Stimulated activated CD8-positive, alpha-beta memory T cell treated with anti-CD3 and anti-CD28 coated beads, Interleukin-12 subunit alpha, Interleukin-12 subunit beta, amount 100 ng/mL, for 4 hours (primary cell): ENCODE measurements around the gene ZMYND8.
"Not testable (repeated sequence)": the region's sequence is repeated elsewhere in the genome, so short reads cannot be mapped to it uniquely, and the experiment has no call there.

Source experiments
- DNase-seq: peaks from one replicate; pipeline ENCODE4 v3.0.0-alpha.2; 2020; ENCODE audit warnings: low read depth

ZMYND8 gene

GRCh38 chr20:47310729-47311128 is 45.8 kb downstream of the ZMYND8 start:
- no peak for DNase-seq

GRCh38 chr20:47309806-47310426 is 46.6 kb downstream of the ZMYND8 start:
- no peak for DNase-seq

- no peak for DNase-seq
These were observed 47.1 kb downstream of the ZMYND8 start for GRCh38 chr20:47309394-47309793.

DNA sequence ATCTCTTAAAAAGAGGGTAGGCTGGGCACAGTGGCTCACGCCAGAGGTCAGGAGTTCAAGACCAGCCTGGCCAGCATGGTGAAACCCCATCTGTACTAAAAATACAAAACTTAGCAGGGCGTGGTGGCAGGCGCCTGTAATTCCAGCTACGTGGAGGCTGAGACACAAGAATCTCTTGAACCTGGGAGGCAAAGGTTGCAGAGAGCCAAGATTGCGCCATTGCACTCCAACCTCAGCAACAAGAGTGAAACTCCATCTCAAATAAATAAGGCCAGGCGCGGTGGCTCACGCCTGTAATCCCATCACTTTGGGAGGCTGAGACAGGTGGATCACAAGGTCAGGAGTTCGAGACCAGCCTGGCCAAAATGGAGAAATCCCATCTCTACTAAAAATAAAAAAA is 48.9 kb downstream of the ZMYND8 start:
- not testable (repeated sequence) for DNase-seq

DNA sequence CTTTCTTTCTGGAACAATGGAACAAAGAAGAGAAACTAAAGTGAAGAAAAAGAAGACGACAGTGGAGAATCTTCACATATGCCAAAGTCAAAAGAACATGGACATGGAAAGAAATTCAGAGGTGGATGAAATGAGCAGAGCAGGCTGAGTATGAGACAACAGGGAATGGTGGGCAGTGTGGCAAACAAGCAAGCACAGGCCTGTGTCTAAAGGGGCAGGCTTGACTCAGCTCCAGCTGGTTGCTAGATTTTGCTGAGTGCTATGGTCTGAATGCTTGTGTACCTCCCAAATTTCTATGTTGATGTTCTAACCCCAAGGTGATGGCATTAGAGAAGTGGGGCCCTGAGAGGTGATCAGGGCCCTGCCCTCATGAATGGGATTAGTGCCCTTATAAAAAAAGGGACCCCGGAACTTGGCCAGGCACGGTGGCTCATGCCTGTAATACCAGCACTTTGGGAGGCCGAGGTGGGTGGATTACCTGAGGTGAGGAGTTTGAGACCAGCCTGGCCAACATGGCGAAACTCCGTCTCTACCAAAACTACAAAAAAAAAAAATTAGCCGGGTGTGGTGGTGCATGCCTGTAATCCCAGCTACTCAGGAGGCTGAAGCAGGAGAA is 49.6 kb downstream of the ZMYND8 start:
- no peak for DNase-seq

GRCh38 chr20:47306095-47306494 is 50.4 kb downstream of the ZMYND8 start:
- DNase-seq, result no peak

GRCh38 chr20:47305667-47306066 is 50.8 kb downstream of the ZMYND8 start:
- no peak for DNase-seq

DNA sequence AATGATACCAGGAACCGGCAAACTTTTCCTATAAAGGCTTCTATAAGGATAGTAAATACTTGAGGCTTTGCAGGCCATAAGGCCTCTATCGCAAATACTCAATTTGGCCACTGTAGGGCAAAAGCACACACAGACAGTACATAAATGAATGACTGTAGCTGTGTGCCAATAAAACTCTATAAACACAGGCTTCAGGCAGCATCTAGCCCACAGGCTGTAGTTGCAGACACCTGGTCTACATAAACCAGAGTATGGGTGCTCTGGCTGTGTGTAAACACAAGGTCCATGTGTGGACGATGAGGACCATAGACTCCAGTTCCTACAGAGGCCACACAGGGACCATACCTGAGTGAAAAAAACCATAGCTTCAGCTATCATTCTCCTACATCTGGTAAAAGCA is 52.2 kb downstream of the ZMYND8 start:
- DNase-seq, result no peak

DNA sequence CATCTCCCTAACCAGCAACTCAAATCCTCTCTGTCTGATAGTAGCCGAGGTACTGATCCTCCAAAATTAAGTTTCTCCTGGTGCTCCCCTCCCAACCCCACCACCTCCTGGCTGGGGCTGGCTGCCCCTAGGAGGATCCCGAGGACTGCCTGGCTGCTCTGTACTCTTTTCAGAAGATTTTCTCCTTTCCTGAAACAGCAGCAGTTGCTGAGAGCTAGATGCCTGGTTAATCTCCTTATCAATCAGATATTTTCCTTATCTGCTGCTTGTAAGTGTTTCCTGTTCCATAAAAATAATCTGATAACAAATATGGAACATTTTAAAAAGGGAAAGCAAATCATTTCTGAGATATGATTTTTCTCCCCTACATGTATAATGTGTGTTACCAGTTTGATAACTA is 52.8 kb downstream of the ZMYND8 start:
- DNase-seq, result no peak

DNA sequence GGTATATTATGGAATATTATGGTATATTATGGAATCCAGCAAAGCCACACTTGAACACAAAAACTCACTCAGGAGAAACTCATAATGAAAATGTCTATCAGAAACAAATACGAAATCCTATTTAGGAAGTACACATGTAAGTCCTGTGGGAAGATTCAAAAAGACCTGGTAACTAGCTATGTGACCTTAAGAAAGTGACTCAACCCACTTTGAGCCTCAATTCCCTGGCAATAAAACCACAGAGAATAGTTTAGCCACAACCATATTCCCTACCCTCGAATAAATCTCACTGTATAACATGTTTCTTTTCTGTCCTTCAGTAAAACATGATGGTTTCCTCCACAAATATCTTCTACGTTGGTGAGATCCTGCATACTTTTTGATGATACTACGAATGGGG is 56.4 kb downstream of the ZMYND8 start:
- no peak for DNase-seq

DNA sequence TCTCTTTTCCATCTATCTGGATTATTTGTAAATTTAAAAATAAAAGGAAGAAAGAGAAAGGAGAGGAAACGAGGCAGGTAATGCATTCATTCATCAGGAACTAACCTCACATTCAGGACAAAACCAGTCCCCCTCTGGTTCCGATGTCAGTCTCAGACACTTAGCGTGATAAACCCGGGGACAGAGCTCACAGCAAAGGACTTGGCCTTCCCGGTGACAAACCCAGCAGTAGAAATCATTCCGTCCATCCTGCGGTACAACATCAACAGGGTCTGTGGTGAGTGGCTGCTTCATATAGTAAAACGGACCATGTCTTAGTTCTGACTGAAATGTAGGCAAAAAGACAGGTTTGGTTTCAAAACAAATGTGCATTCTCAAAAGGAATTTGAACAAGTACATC is 57.9 kb downstream of the ZMYND8 start:
- no peak for DNase-seq

DNA sequence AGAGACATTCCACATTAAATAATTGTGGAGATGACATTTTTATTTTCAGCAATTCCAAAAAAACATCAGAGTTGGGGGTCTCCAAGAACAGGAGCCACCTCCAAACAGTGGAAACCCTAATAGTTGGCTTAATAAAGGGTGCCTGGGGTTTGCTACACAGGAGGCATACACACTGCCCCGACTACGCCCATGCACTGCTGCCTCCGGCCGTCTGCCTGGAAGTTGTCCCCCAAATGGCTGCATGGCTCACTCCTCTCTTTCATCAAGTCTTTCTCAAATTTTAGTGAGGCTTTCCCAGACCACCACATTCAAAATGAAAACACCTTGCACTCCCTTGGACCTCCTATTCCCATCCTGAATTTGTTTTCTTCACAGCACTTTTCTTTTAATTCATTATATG is 58.8 kb downstream of the ZMYND8 start:
- DNase-seq, result no peak

GRCh38 chr20:47296950-47297349 is 59.5 kb downstream of the ZMYND8 start:
- no peak for DNase-seq

DNA sequence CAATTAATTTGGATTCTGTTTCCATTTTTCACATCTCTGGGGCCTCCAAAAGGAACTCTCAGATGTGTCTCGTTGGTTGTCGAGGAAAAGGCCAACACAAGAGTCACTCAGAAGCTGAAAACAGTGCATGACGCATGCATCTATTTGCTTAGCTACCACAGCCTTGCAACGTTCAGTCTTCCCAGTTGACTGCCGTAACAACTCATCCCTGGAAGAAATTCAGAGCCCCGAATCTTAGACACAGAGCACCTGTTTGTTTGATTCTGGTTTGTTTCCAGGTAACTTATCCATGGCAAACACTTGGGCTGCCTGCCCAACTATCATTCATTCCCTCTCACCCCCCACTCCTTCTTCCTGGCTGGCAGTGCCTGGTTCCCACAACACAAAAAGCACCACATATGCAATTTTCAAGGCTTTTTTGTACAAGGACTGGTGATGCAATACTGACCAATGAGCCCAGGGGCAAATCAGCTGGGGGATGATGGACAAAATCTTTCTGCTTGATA is 60.5 kb downstream of the ZMYND8 start:
- no peak for DNase-seq

- no peak for DNase-seq
These were observed 61.2 kb downstream of the ZMYND8 start for GRCh38 chr20:47295129-47295813.

GRCh38 chr20:47293631-47294030 is 62.9 kb downstream of the ZMYND8 start:
- no peak for DNase-seq

DNA sequence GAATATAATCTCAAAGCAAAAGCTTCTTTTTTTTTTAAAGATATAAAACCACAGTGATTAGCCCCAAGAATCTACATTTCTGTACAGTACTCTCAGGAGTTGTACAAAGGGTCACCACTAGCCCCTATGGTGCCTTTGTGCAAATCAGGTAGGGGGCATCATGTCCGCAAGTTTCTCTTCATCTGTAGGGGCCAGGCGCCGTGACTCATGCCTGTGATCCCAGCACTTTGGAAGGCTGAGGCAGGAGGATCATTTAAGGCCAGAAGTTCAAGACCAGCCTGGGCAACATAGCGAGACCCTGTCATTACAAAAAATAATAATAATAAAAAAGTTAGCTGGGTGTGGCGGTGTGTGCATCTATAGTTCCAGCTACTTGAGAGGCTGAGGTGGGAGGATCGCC is 63.9 kb downstream of the ZMYND8 start:
- DNase-seq, result no peak

DNA sequence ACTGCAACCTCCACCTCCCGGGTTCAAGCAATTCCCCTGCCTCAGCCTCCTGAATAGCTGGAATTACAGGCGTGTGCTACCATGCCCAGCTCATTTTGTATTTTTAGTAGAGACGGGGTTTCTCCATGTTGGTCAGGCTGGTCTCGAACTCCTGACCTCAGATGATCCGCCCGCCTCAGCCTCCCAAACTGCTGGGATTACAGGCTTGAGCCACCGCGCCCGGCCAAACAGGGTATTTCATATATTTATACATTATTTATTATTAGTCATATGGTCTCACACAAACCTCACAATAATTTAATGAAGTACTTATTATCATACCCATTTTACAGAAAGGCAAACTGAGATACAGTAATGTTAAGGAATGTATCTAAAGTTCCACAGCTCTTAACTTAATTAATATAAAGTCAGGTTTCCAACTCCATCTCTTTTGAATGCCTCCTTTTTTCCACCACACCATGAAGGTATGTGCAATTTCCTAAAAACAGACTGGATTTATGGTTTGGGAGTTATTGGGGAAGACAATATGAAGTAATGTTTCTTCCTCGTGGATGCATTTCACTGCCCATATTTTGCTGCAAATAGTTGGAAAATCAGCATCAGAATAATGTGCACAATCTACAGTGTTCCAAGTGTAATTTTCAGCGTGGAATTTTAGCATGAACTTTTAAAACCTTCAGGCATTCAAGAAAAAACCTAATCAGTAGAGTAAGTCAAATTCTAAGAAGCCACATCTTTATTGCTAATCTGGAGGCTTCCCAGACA is 65.7 kb downstream of the ZMYND8 start:
- DNase-seq, result no peak

GRCh38 chr20:47290008-47290407 is 66.5 kb downstream of the ZMYND8 start:
- DNase-seq, result no peak

DNA sequence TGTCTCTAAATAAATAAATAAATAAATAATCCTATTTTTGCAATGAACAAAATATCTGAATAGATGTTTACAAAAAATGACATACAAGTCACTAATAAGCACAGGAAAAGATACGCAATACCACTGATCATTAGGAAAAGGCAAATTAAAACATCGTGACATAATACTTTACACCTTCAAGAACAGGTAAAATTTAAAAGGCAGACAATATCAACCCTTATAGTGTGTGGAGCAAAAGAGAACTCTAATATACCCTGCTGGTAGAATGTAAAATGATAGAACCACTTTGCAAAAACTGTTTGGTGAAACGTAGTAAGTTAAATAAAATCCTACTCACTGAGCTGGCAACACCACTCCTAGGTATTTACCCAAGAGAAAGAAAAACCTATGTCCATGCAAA is 67.4 kb downstream of the ZMYND8 start:
- no peak for DNase-seq

- not testable (repeated sequence) for DNase-seq
These were observed 68.0 kb downstream of the ZMYND8 start for GRCh38 chr20:47288530-47288929.

- DNase-seq, result no peak
These were observed 68.8 kb downstream of the ZMYND8 start for GRCh38 chr20:47287609-47288144.
